Tibial artery (tissue), 4 donors: Measurements from ENCODE around the gene KIF6.

ENCODE experiments used
- DNase-seq, 2 donors: peaks; one replicate each; pipeline ENCODE4 v3.0.0-alpha.2; 2019
- H3K27ac ChIP-seq, 2 donors: fragments of 200-600 bp; sonication (generic) in 1 of 2; 1 replicate in 1 of 2; 2 replicates in 1 of 2; pipeline ENCODE4 v1.5.1; 2018 to 2019; ENCODE audit warnings: mild to moderate bottlenecking in 1 of 2
- H3K27me3 ChIP-seq, 2 donors: fragments of 200-600 bp; sonication (generic) in 1 of 2; one replicate each; pipeline versions ENCODE4 v1.5.1 to v1.6.0; 2016 to 2019
- H3K36me3 ChIP-seq, 3 donors: fragments of 200-600 bp; sonication (generic) in 2 of 3; one replicate each; pipeline ENCODE4 v1.5.1; 2016 to 2019; ENCODE audit warnings: mild to moderate bottlenecking in 2 of 3
- H3K4me1 ChIP-seq, 4 donors: fragments of 200-600 bp; sonication (generic) in 2 of 4; 1 replicate in 3 of 4; 2 replicates in 1 of 4; pipeline ENCODE4 v1.5.1; 2016 to 2019
- H3K4me3 ChIP-seq, 2 donors: fragments of 200-600 bp; sonication (generic) in 1 of 2; 1 replicate in 1 of 2; 2 replicates in 1 of 2; pipeline ENCODE4 v1.5.1; 2018 to 2019; ENCODE audit warnings: mild to moderate bottlenecking in 2 of 2
- H3K9me3 ChIP-seq, 3 donors: fragments of 200-600 bp; sonication (generic) in 1 of 3; one replicate each; pipeline ENCODE4 v1.5.1; 2016 to 2019
- intact Hi-C: fragments of 100-400 bp; cut with DNase I; formaldehyde crosslinking; loops from one replicate; pipeline ENCODE4 v1.15.0; 2023; ENCODE audit warnings: low total_unique reads
- TF ChIP-seq, protein P1 (sequence below), 2 experiments: fragments of 200-600 bp in 1 of 2; fragments of 450-650 bp in 1 of 2; IDR thresholded peaks; one replicate each; pipeline ENCODE4 v1.5.1; 2017 to 2019; ENCODE audit warnings: antibody characterized with exemption in 2 of 2, mild to moderate bottlenecking in 1 of 2, moderate library complexity in 1 of 2

Gene KIF6

GRCh38 chr6:39378960-39379425, 346.2 kb downstream of the KIF6 start:
- Histone ChIP-seq H3K9me3 (no peaks in the 10 kb centered on the region), H3K4me1 (peaks cover 0 to 25% (median 4%) of the 10 kb centered on the region in 4 donors), H3K27ac (no peak overlapping the region), H3K36me3 (no peaks in the 10 kb centered on the region), H3K4me3 (no peak overlapping the region), H3K27me3 (no peaks in the 10 kb centered on the region)
- intact Hi-C loops: no loop called here
- TF ChIP-seq, protein P1, sequence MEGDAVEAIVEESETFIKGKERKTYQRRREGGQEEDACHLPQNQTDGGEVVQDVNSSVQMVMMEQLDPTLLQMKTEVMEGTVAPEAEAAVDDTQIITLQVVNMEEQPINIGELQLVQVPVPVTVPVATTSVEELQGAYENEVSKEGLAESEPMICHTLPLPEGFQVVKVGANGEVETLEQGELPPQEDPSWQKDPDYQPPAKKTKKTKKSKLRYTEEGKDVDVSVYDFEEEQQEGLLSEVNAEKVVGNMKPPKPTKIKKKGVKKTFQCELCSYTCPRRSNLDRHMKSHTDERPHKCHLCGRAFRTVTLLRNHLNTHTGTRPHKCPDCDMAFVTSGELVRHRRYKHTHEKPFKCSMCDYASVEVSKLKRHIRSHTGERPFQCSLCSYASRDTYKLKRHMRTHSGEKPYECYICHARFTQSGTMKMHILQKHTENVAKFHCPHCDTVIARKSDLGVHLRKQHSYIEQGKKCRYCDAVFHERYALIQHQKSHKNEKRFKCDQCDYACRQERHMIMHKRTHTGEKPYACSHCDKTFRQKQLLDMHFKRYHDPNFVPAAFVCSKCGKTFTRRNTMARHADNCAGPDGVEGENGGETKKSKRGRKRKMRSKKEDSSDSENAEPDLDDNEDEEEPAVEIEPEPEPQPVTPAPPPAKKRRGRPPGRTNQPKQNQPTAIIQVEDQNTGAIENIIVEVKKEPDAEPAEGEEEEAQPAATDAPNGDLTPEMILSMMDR (IDR thresholded peaks at IDR 0.05): no peak
- DNase-seq: no peak

- intact Hi-C loops: no loop called here
- Histone ChIP-seq H3K27ac (no peak overlapping the region), H3K36me3 (no peaks in the 10 kb centered on the region), H3K4me1 (peaks cover 0 to 25% (median 4%) of the 10 kb centered on the region in 4 donors), H3K4me3 (no peak overlapping the region), H3K27me3 (no peaks in the 10 kb centered on the region), H3K9me3 (no peaks in the 10 kb centered on the region)
- TF ChIP-seq, protein P1 (IDR thresholded peaks at IDR 0.05): no peak
- DNase-seq: no peak
Measured at GRCh38 chr6:39378175-39378959, 346.8 kb downstream of the KIF6 start.

- Histone ChIP-seq H3K27ac (no peak overlapping the region), H3K9me3 (no peaks in the 10 kb centered on the region), H3K4me1 (peaks cover 0 to 18% (median 4%) of the 10 kb centered on the region in 4 donors), H3K4me3 (no peak overlapping the region), H3K36me3 (no peaks in the 10 kb centered on the region), H3K27me3 (no peaks in the 10 kb centered on the region)
- peak; percentile 57 to 77 for DNase-seq
- TF ChIP-seq, protein P1 (IDR thresholded peaks at IDR 0.05): peak; percentile 65
- intact Hi-C loops: no loop called here
Measured at GRCh38 chr6:39377539-39377950, 347.7 kb downstream of the KIF6 start.

DNA sequence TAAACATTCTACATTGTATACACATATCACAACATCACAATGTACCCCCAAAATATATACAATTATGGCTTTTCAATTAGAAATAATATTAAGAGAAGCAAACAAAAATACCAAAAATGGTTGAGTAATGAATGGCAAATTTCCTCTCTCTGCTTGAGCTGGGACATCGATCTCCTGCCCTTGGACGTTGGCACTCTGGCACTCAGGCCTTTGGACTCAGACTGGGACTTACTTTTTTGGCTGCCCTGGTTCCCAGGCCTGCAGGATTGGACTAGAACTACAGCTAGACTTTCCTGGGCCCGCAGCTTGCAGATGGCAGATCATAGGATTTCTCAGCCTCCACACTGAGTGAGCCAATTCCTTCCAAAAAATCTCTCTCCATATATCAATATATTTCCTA, 349.8 kb downstream of the KIF6 start:
- peaks cover 0 to 23% (median 5%) of the 10 kb centered on the region in 4 donors for H3K4me1 ChIP-seq
- intact Hi-C loops: no loop called here
- H3K9me3 ChIP-seq: no peaks in the 10 kb centered on the region
- no peaks in the 10 kb centered on the region for H3K27me3 ChIP-seq
- TF ChIP-seq, protein P1 (IDR thresholded peaks at IDR 0.05): no peak
- no peak overlapping the region for H3K4me3 ChIP-seq
- no peak overlapping the region for H3K27ac ChIP-seq
- no peaks in the 10 kb centered on the region for H3K36me3 ChIP-seq
- no peak for DNase-seq

- Histone ChIP-seq H3K36me3 (no peaks in the 10 kb centered on the region), H3K27me3 (no peaks in the 10 kb centered on the region), H3K4me3 (no peak overlapping the region), H3K27ac (peak overlapping the region in 1 of 2 donors; percentile 18), H3K9me3 (no peaks in the 10 kb centered on the region), H3K4me1 (peaks cover 0 to 20% (median 9%) of the 10 kb centered on the region in 4 donors)
- no peak for DNase-seq
- TF ChIP-seq, protein P1 (IDR thresholded peaks at IDR 0.05): no peak
- intact Hi-C loops: no loop called here
Measured at GRCh38 chr6:39370390-39370789, 354.8 kb downstream of the KIF6 start.
